ENCODE measurements around the gene ATP5MC3.
"Not testable (repeated sequence)": the region's sequence is repeated elsewhere in the genome, so short reads cannot be mapped to it uniquely, and the experiment has no call there.

ATP5MC3 gene

GRCh38 chr2:175181104-175181876 is at the start of gene ATP5MC3:
Gene ATP5MC3 (minus strand): TSS chr2:175181710. CDS start chr2:175181393, 317 bp downstream.
- peaks cover 59% of the 10 kb centered on the region for H3K36me3 Mint-ChIP-seq (ENCODE audit: low read depth)
- peak within 1 kb of the TSS; percentile 95 for H3K27ac Mint-ChIP-seq
- H3K4me3 Mint-ChIP-seq: peak within 1 kb of the TSS; percentile 92
- H3K27me3 Mint-ChIP-seq: peaks cover 2% of the 10 kb centered on the region
- intact Hi-C loops (cut with micrococcal nuclease): loop anchor here (1.0 kb wide), 1 partner anchor 13 kb away; the partner anchor contains the start of gene ATF2
- H3K4me1 Mint-ChIP-seq (ENCODE audit: low read depth): peaks cover 16% of the 10 kb centered on the region
- no peaks in the 10 kb centered on the region for H3K9me3 Mint-ChIP-seq

- not testable (repeated sequence) for H3K27me3 Mint-ChIP-seq, H3K9me3 Mint-ChIP-seq
Measured at GRCh38 chr2:175228601-175229000, 47.1 kb upstream of the ATP5MC3 start.

GRCh38 chr2:175228179-175228578 is 46.7 kb upstream of the ATP5MC3 start:
- no peak overlapping the region for H3K4me3 Mint-ChIP-seq
- intact Hi-C loops (cut with micrococcal nuclease): no loop called here
- peaks cover 8% of the 10 kb centered on the region for H3K27me3 Mint-ChIP-seq
- no peaks in the 10 kb centered on the region for H3K36me3 Mint-ChIP-seq (ENCODE audit: low read depth)
- H3K27ac Mint-ChIP-seq: no peak overlapping the region
- H3K4me1 Mint-ChIP-seq (ENCODE audit: low read depth): no peaks in the 10 kb centered on the region
- no peaks in the 10 kb centered on the region for H3K9me3 Mint-ChIP-seq

More at GRCh38 chr2:175228601-175229000, 47.1 kb upstream of the ATP5MC3 start:
- H3K4me3 Mint-ChIP-seq; H3K36me3 Mint-ChIP-seq (ENCODE audit: low read depth); H3K27ac Mint-ChIP-seq; H3K4me1 Mint-ChIP-seq (ENCODE audit: low read depth); intact Hi-C loops (cut with micrococcal nuclease): not testable (repeated sequence)

- peaks cover 10% of the 10 kb centered on the region for H3K27me3 Mint-ChIP-seq
- no peak overlapping the region for H3K27ac Mint-ChIP-seq
- H3K4me1 Mint-ChIP-seq (ENCODE audit: low read depth): no peaks in the 10 kb centered on the region
- H3K9me3 Mint-ChIP-seq: no peaks in the 10 kb centered on the region
- intact Hi-C loops (cut with micrococcal nuclease): no loop called here
- no peaks in the 10 kb centered on the region for H3K36me3 Mint-ChIP-seq (ENCODE audit: low read depth)
- H3K4me3 Mint-ChIP-seq: no peak overlapping the region
Measured at GRCh38 chr2:175227393-175227792, 45.9 kb upstream of the ATP5MC3 start.

GRCh38 chr2:175220075-175220474 is 38.6 kb upstream of the ATP5MC3 start:
- no peak overlapping the region for H3K27ac Mint-ChIP-seq
- H3K9me3 Mint-ChIP-seq: no peaks in the 10 kb centered on the region
- intact Hi-C loops (cut with micrococcal nuclease): no loop called here
- peaks cover 26% of the 10 kb centered on the region for H3K27me3 Mint-ChIP-seq
- H3K4me3 Mint-ChIP-seq: no peak overlapping the region
- no peaks in the 10 kb centered on the region for H3K4me1 Mint-ChIP-seq (ENCODE audit: low read depth)
- no peaks in the 10 kb centered on the region for H3K36me3 Mint-ChIP-seq (ENCODE audit: low read depth)

- Mint-ChIP-seq H3K4me3 (no peak overlapping the region), H3K27me3 (peaks cover 31% of the 10 kb centered on the region), H3K4me1 (ENCODE audit: low read depth) (no peaks in the 10 kb centered on the region), H3K9me3 (no peaks in the 10 kb centered on the region), H3K27ac (no peak overlapping the region), H3K36me3 (ENCODE audit: low read depth) (no peaks in the 10 kb centered on the region)
- intact Hi-C loops (cut with micrococcal nuclease): no loop called here
Measured at GRCh38 chr2:175218551-175218950, 37.0 kb upstream of the ATP5MC3 start.

- intact Hi-C loops (cut with micrococcal nuclease): no loop called here
- Mint-ChIP-seq H3K27ac (no peak overlapping the region), H3K36me3 (ENCODE audit: low read depth) (no peaks in the 10 kb centered on the region), H3K4me3 (no peak overlapping the region), H3K4me1 (ENCODE audit: low read depth) (no peaks in the 10 kb centered on the region), H3K27me3 (peaks cover 14% of the 10 kb centered on the region), H3K9me3 (no peaks in the 10 kb centered on the region)
Measured at GRCh38 chr2:175207741-175208438, 26.4 kb upstream of the ATP5MC3 start.

- Mint-ChIP-seq H3K27me3 (peaks cover 16% of the 10 kb centered on the region), H3K9me3 (no peaks in the 10 kb centered on the region), H3K4me1 (ENCODE audit: low read depth) (no peaks in the 10 kb centered on the region), H3K4me3 (no peak overlapping the region), H3K27ac (no peak overlapping the region), H3K36me3 (ENCODE audit: low read depth) (no peaks in the 10 kb centered on the region)
- intact Hi-C loops (cut with micrococcal nuclease): no loop called here
Measured at GRCh38 chr2:175206866-175207265, 25.4 kb upstream of the ATP5MC3 start.

GRCh38 chr2:175205523-175205922 is 24.0 kb upstream of the ATP5MC3 start:
- intact Hi-C loops (cut with micrococcal nuclease): no loop called here
- Mint-ChIP-seq H3K4me1 (ENCODE audit: low read depth) (no peaks in the 10 kb centered on the region), H3K27ac (no peak overlapping the region), H3K27me3 (peaks cover 14% of the 10 kb centered on the region), H3K9me3 (no peaks in the 10 kb centered on the region), H3K36me3 (ENCODE audit: low read depth) (no peaks in the 10 kb centered on the region), H3K4me3 (no peak overlapping the region)

- intact Hi-C loops (cut with micrococcal nuclease): no loop called here
- H3K27me3 Mint-ChIP-seq: peaks cover 15% of the 10 kb centered on the region
- no peak overlapping the region for H3K27ac Mint-ChIP-seq
- no peaks in the 10 kb centered on the region for H3K36me3 Mint-ChIP-seq (ENCODE audit: low read depth)
- no peak overlapping the region for H3K4me3 Mint-ChIP-seq
- H3K4me1 Mint-ChIP-seq (ENCODE audit: low read depth): no peaks in the 10 kb centered on the region
- peaks cover 8% of the 10 kb centered on the region for H3K9me3 Mint-ChIP-seq
Measured at GRCh38 chr2:175203621-175204496, 22.3 kb upstream of the ATP5MC3 start.

GRCh38 chr2:175195012-175195411 is 13.5 kb upstream of the ATP5MC3 start:
- H3K27ac Mint-ChIP-seq: no peak overlapping the region
- intact Hi-C loops (cut with micrococcal nuclease): no loop called here
- H3K4me1 Mint-ChIP-seq (ENCODE audit: low read depth): no peaks in the 10 kb centered on the region
- H3K27me3 Mint-ChIP-seq: peaks cover 6% of the 10 kb centered on the region
- no peak overlapping the region for H3K4me3 Mint-ChIP-seq
- no peaks in the 10 kb centered on the region for H3K36me3 Mint-ChIP-seq (ENCODE audit: low read depth)
- H3K9me3 Mint-ChIP-seq: peaks cover 8% of the 10 kb centered on the region

- Mint-ChIP-seq H3K36me3 (ENCODE audit: low read depth) (no peaks in the 10 kb centered on the region), H3K4me1 (ENCODE audit: low read depth) (peaks cover 8% of the 10 kb centered on the region), H3K27ac (no peak overlapping the region), H3K4me3 (no peak overlapping the region), H3K27me3 (peaks cover 10% of the 10 kb centered on the region), H3K9me3 (no peaks in the 10 kb centered on the region)
- intact Hi-C loops (cut with micrococcal nuclease): no loop called here
Measured at GRCh38 chr2:175188761-175189160, 7.3 kb upstream of the ATP5MC3 start.

GRCh38 chr2:175187378-175187777 is 5.9 kb upstream of the ATP5MC3 start:
- intact Hi-C loops (cut with micrococcal nuclease): no loop called here
- H3K27me3 Mint-ChIP-seq: peaks cover 11% of the 10 kb centered on the region
- H3K4me1 Mint-ChIP-seq (ENCODE audit: low read depth): peaks cover 8% of the 10 kb centered on the region
- no peak overlapping the region for H3K27ac Mint-ChIP-seq
- H3K4me3 Mint-ChIP-seq: no peak overlapping the region
- no peaks in the 10 kb centered on the region for H3K9me3 Mint-ChIP-seq
- H3K36me3 Mint-ChIP-seq (ENCODE audit: low read depth): no peaks in the 10 kb centered on the region

- H3K4me1 Mint-ChIP-seq (ENCODE audit: low read depth): peaks cover 21% of the 10 kb centered on the region
Measured at GRCh38 chr2:175183674-175184073, 2.2 kb upstream of the ATP5MC3 start.

More at GRCh38 chr2:175183674-175184073, 2.2 kb upstream of the ATP5MC3 start:
- Mint-ChIP-seq H3K4me3 (no peak overlapping the region), H3K36me3 (ENCODE audit: low read depth) (peaks cover 36% of the 10 kb centered on the region), H3K27ac (no peak overlapping the region), H3K27me3 (peaks cover 3% of the 10 kb centered on the region), H3K9me3 (no peaks in the 10 kb centered on the region)
- intact Hi-C loops (cut with micrococcal nuclease): no loop called here

Measured in dendritic cell treated with granulocyte-macrophage colony-stimulating factor and Interleukin-4, amounts not matched to agents 40 ng/mL and 50 ng/mL, for 4 days (primary cell).